Measurements from ENCODE around the gene AGTR1. TPM values are rescaled to one million over a fixed set of nuclear protein-coding genes. Genes with fewer than 3 reads are reported as not detected.

AGTR1 gene
- total and polyA plus RNA-seq, 2 donors (not counting 3 experiments of a cell fraction or from before 2014, with no cell fraction given), result not detected

- no peaks in the 10 kb centered on the region for H3K36me3 ChIP-seq (ENCODE audit: control insufficient read depth in 2 of 2, extremely low read depth in 1 of 2, insufficient read depth in 2 of 2, low read length in 2 of 2)
- no peak for FAIRE-seq
- H3K79me2 ChIP-seq (ENCODE audit: control insufficient read depth, insufficient read depth, low read length), result no peaks in the 10 kb centered on the region
- no peak overlapping the region for H3K9ac ChIP-seq (replicated peaks; ENCODE audit: extremely low read depth, insufficient read depth, low read length)
- DNase-seq (ENCODE audit: low read depth, low spot score), result no peak
- H3K9me3 ChIP-seq (replicated peaks; ENCODE audit: control insufficient read depth, insufficient read depth, low read length), result no peaks in the 10 kb centered on the region
- dilution Hi-C loops (cut with MboI; ENCODE audit: extremely low pct_ligation_motif_present, low sequenced_read_pairs), result no loop called here
- H3K9me1 ChIP-seq (replicated peaks; ENCODE audit: control insufficient read depth, extremely low read depth, insufficient read depth, low read length), result no peaks in the 10 kb centered on the region
- ChIA-PET CTCF (interaction anchor here (0.6 to 1.6 kb wide), 4 partner anchors 8 to 13 kb away, joined by 3 to 6 read pairs (median 3); no protein-coding TSS in a partner anchor), POLR2A (no interaction called here)
- BruUV-seq (replicated peaks), result no TSS peak
- H2AFZ ChIP-seq (ENCODE audit: low read depth, low read length), result no peak overlapping the region
- H3K27me3 ChIP-seq (ENCODE audit: control insufficient read depth in 2 of 2, insufficient read depth in 2 of 2, low read length in 2 of 2), result no peaks in the 10 kb centered on the region
- TF ChIP-seq GATA2 (IDR thresholded peaks at IDR 0.05; ENCODE audit: insufficient read depth, insufficient read length, low read depth, low read length), result no peak
- no peak for TF ChIP-seq POLR2AphosphoS5 (IDR thresholded peaks at IDR 0.05; ENCODE audit: insufficient read depth, low read depth, low read length)
- TF ChIP-seq MYC (IDR thresholded peaks at IDR 0.05; ENCODE audit: low read depth, low read length), result no peak
- no peak for TF ChIP-seq MAX (IDR thresholded peaks at IDR 0.05; ENCODE audit: insufficient read depth, insufficient read length)
- TF ChIP-seq EZH2 (IDR thresholded peaks at IDR 0.05; ENCODE audit: borderline replicate concordance, low read depth, low read length, severe bottlenecking), result no peak
- no peak for TF ChIP-seq POLR2A (IDR thresholded peaks at IDR 0.05; ENCODE audit: low read depth, low read length)
- no peak for TF ChIP-seq JUN (IDR thresholded peaks at IDR 0.05; ENCODE audit: borderline replicate concordance, insufficient read depth, insufficient read length, low read depth)
- TF ChIP-seq FOS (IDR thresholded peaks at IDR 0.05; ENCODE audit: borderline replicate concordance, insufficient read depth, low read length), result no peak
- no peak for TF ChIP-seq CTCF (IDR thresholded peaks at IDR 0.05; ENCODE audit: extremely low read depth in 1 of 2, insufficient read depth in 1 of 2, low read depth in 1 of 2, low read length in 2 of 2)
- H3K4me3 ChIP-seq (replicated peaks in 1 of 3; ENCODE audit: insufficient read depth in 1 of 3, low read depth in 1 of 3, low read length in 3 of 3), result no peak overlapping the region
- H4K20me1 ChIP-seq (replicated peaks; ENCODE audit: control insufficient read depth, extremely low read depth, insufficient read depth, low read length), result no peaks in the 10 kb centered on the region
- intact Hi-C loops (cut with micrococcal nuclease), result no loop called here
- no peak overlapping the region for H3K4me2 ChIP-seq (ENCODE audit: insufficient read depth, low read length)
- H3K27ac ChIP-seq (ENCODE audit: insufficient read depth, low read depth, low read length), result no peak overlapping the region
- H3K4me1 ChIP-seq (ENCODE audit: control insufficient read depth, extremely low read depth, insufficient read depth, low read length), result no peaks in the 10 kb centered on the region
Observed at GRCh38 chr3:148742118-148742517, 44.4 kb downstream of the AGTR1 start.

Measured in endothelial cell of umbilical vein (primary cell).